Trophoblast cell (in vitro differentiated cells and primary cell): ENCODE measurements around the gene THAP3.
"Not testable (repeated sequence)": the region's sequence is repeated elsewhere in the genome, so short reads cannot be mapped to it uniquely, and the experiment has no call there.

ENCODE experiments used
- DNase-seq, 2 donors: peaks; one replicate each; pipeline ENCODE4 v3.0.0-alpha.2; 2016
- H2AFZ ChIP-seq: 2 replicates; pipeline ENCODE4 v1.6.1; 2013; ENCODE audit warnings: low read length, moderate library complexity, mild to moderate bottlenecking; ENCODE audit not compliant: insufficient read depth, poor library complexity
- H2AK5ac ChIP-seq: 2 replicates; pipeline ENCODE4 v1.6.1; 2013; ENCODE audit warnings: mild to moderate bottlenecking, low read length
- H2BK120ac ChIP-seq: 2 replicates; pipeline ENCODE4 v1.6.1; 2013; ENCODE audit warnings: low read length, mild to moderate bottlenecking, moderate library complexity; ENCODE audit not compliant: insufficient read depth, poor library complexity
- H2BK12ac ChIP-seq: 2 replicates; pipeline ENCODE4 v1.6.1; 2013; ENCODE audit warnings: mild to moderate bottlenecking, low read length, moderate library complexity
- H2BK5ac ChIP-seq: 2 replicates; pipeline ENCODE4 v1.6.1; 2013; ENCODE audit warnings: low read length, low read depth, moderate library complexity, mild to moderate bottlenecking; ENCODE audit not compliant: poor library complexity
- H3K14ac ChIP-seq: 2 replicates; pipeline ENCODE4 v1.6.1; 2013; ENCODE audit warnings: mild to moderate bottlenecking, low read length
- H3K18ac ChIP-seq: 2 replicates; pipeline ENCODE4 v1.6.1; 2013; ENCODE audit warnings: mild to moderate bottlenecking, low read length
- H3K23ac ChIP-seq: 2 replicates; pipeline ENCODE4 v1.6.1; 2013; ENCODE audit warnings: low read length
- H3K27ac ChIP-seq: 2 replicates; pipeline ENCODE4 v1.5.1; 2013; ENCODE audit warnings: low read depth, mild to moderate bottlenecking, inconsistent platforms, low read length, moderate library complexity
- H3K27me3 ChIP-seq: 2 replicates; pipeline ENCODE4 v1.6.1; 2013; ENCODE audit warnings: inconsistent platforms, mild to moderate bottlenecking, low read length, moderate library complexity; ENCODE audit not compliant: insufficient read depth
- H3K36me3 ChIP-seq, 2 experiments: 1 replicate in 1 of 2; 2 replicates in 1 of 2; pipeline ENCODE4 v1.6.1; 2013; ENCODE audit warnings: low read length in 2 of 2, mild to moderate bottlenecking in 2 of 2, moderate library complexity in 1 of 2; ENCODE audit not compliant: insufficient read depth in 2 of 2, control insufficient read depth in 1 of 2
- H3K4ac ChIP-seq: 2 replicates; pipeline ENCODE4 v1.6.1; 2013; ENCODE audit warnings: low read depth, mild to moderate bottlenecking, low read length, moderate library complexity
- H3K4me1 ChIP-seq, 2 experiments: 1 replicate in 1 of 2; 2 replicates in 1 of 2; pipeline ENCODE4 v1.6.1; 2013; ENCODE audit warnings: low read length in 2 of 2, mild to moderate bottlenecking in 2 of 2, moderate library complexity in 1 of 2; ENCODE audit not compliant: insufficient read depth in 2 of 2, control insufficient read depth in 1 of 2
- H3K4me2 ChIP-seq: 2 replicates; pipeline ENCODE4 v1.6.1; 2013; ENCODE audit warnings: inconsistent platforms, mild to moderate bottlenecking, low read length, moderate library complexity
- H3K4me3 ChIP-seq: 2 replicates; pipeline ENCODE4 v1.5.1; 2013; ENCODE audit warnings: mild to moderate bottlenecking, low read depth, low read length, inconsistent platforms
- H3K79me1 ChIP-seq: one replicate; pipeline ENCODE4 v1.6.1; 2013; ENCODE audit warnings: low read length
- H3K79me2 ChIP-seq: 2 replicates; pipeline ENCODE4 v1.6.1; 2013; ENCODE audit warnings: low read length, mild to moderate bottlenecking; ENCODE audit not compliant: control insufficient read depth, insufficient read depth, poor library complexity
- H3K9ac ChIP-seq: 2 replicates; pipeline ENCODE4 v1.6.1; 2013; ENCODE audit warnings: mild to moderate bottlenecking, low read length
- H3K9me3 ChIP-seq: 2 replicates; pipeline ENCODE4 v1.6.1; 2013; ENCODE audit warnings: low read depth, mild to moderate bottlenecking, control low read depth, inconsistent platforms, low read length; ENCODE audit not compliant: insufficient read depth
- H4K12ac ChIP-seq: 2 replicates; pipeline ENCODE4 v1.6.1; 2013; ENCODE audit warnings: low read depth, mild to moderate bottlenecking, low read length, moderate library complexity
- H4K8ac ChIP-seq: 2 replicates; pipeline ENCODE4 v1.6.1; 2013; ENCODE audit warnings: low read depth, mild to moderate bottlenecking, low read length, moderate library complexity
- H4K91ac ChIP-seq: one replicate; pipeline ENCODE4 v1.6.1; 2013; ENCODE audit warnings: low read depth, mild to moderate bottlenecking, low read length, moderate library complexity
- WGBS: extraction: QIAGEN DNeasy Blood & Tissue Kit; methylation state at CpG from one replicate; pipeline ENCODE4 v1.1.7; 2013; ENCODE audit warnings: missing lambda C conversion rate; ENCODE audit not compliant: insufficient read length, insufficient coverage; ENCODE audit errors: extremely low coverage; 5-methylcytosine and 5-hydroxymethylcytosine counted together

The THAP3 gene

GRCh38 chr1:6638226-6638625 lies 13.6 kb downstream of the THAP3 start:
- no peaks in the 10 kb centered on the region for H3K4me1 ChIP-seq
- H2AK5ac ChIP-seq = no peak overlapping the region
- no peak overlapping the region for H3K18ac ChIP-seq
- no peak overlapping the region for H3K23ac ChIP-seq
- H4K8ac ChIP-seq = no peak overlapping the region
- H3K4me3 ChIP-seq = no peak overlapping the region
- H3K9me3 ChIP-seq = no peaks in the 10 kb centered on the region
- H2BK120ac ChIP-seq = no peak overlapping the region
- DNase-seq = no peak
- H3K4ac ChIP-seq = no peak overlapping the region
- H2BK5ac ChIP-seq = no peak overlapping the region
- no peak overlapping the region for H4K91ac ChIP-seq
- H3K9ac ChIP-seq = no peak overlapping the region
- H2AFZ ChIP-seq = no peak overlapping the region
- no peaks in the 10 kb centered on the region for H3K27me3 ChIP-seq
- H3K4me2 ChIP-seq = no peak overlapping the region
- no peak overlapping the region for H3K27ac ChIP-seq
- peaks cover 63 to 78% of the 10 kb centered on the region in 2 experiments for H3K36me3 ChIP-seq
- no peaks in the 10 kb centered on the region for H3K79me1 ChIP-seq
- H2BK12ac ChIP-seq = no peak overlapping the region
- no peak overlapping the region for H4K12ac ChIP-seq
- H3K14ac ChIP-seq = no peak overlapping the region
- WGBS = no CpG with 5 or more reads among the region's 18 CpGs
- H3K79me2 ChIP-seq = no peaks in the 10 kb centered on the region

DNA sequence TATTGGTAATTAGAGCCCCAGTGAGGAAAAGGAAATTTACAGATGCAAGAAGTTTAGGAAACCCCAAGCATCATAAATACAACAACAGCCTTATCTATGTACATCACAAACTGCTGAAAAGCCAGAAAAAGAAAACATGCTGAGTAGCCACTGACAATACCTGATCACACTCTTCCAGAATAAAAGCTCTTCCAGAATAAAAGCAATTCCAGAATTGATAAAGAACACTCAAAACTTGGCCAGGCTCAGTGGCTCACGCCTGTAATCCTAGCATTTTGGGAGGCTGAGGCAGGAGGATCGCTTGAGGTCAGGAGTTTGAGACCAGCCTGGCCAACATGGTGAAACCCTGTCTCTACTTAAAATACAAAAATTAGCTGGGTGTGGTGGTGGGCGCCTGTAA lies 16.2 kb downstream of the THAP3 start:
- not testable (repeated sequence) for H3K9me3 ChIP-seq, H3K9ac ChIP-seq, H3K4me2 ChIP-seq, H2AFZ ChIP-seq, H3K18ac ChIP-seq, H3K14ac ChIP-seq, H3K27ac ChIP-seq, H2BK12ac ChIP-seq, H2BK120ac ChIP-seq, H3K4ac ChIP-seq, H4K8ac ChIP-seq, H2BK5ac ChIP-seq, H3K79me2 ChIP-seq, H2AK5ac ChIP-seq, H3K27me3 ChIP-seq, H3K79me1 ChIP-seq, H3K4me3 ChIP-seq, H4K91ac ChIP-seq, H3K4me1 ChIP-seq, H3K23ac ChIP-seq, DNase-seq, H4K12ac ChIP-seq
- WGBS = no CpG with 5 or more reads among the region's 3 CpGs
- peaks cover 65 to 73% of the 10 kb centered on the region in 2 experiments for H3K36me3 ChIP-seq

- Histone ChIP-seq H4K8ac (no peak overlapping the region), H3K23ac (no peak overlapping the region), H3K4ac (no peak overlapping the region), H4K12ac (no peak overlapping the region), H3K27ac (no peak overlapping the region), H3K4me3 (no peak overlapping the region), H3K14ac (no peak overlapping the region), H2BK12ac (no peak overlapping the region), H3K79me2 (no peaks in the 10 kb centered on the region), H4K91ac (no peak overlapping the region), H3K79me1 (no peaks in the 10 kb centered on the region), H2BK5ac (no peak overlapping the region), H3K4me2 (no peak overlapping the region), H2BK120ac (no peak overlapping the region), H3K9ac (no peak overlapping the region), H3K4me1 (no peaks in the 10 kb centered on the region), H3K27me3 (no peaks in the 10 kb centered on the region), H2AK5ac (no peak overlapping the region), H3K18ac (no peak overlapping the region), H2AFZ (no peak overlapping the region), H3K9me3 (no peaks in the 10 kb centered on the region), H3K36me3 (peaks cover 38 to 48% of the 10 kb centered on the region in 2 experiments)
- WGBS = no CpG with 5 or more reads among the region's 7 CpGs
- DNase-seq = no peak
Measured at GRCh38 chr1:6645018-6645417, 20.4 kb downstream of the THAP3 start.

- H3K79me2 ChIP-seq = no peaks in the 10 kb centered on the region
- H2AK5ac ChIP-seq = no peak overlapping the region
- H3K14ac ChIP-seq = no peak overlapping the region
- no peak overlapping the region for H3K4me3 ChIP-seq
- H3K4me2 ChIP-seq = no peak overlapping the region
- no peak overlapping the region for H4K91ac ChIP-seq
- H2BK12ac ChIP-seq = no peak overlapping the region
- H2AFZ ChIP-seq = no peak overlapping the region
- H4K8ac ChIP-seq = no peak overlapping the region
- H3K23ac ChIP-seq = no peak overlapping the region
- no peaks in the 10 kb centered on the region for H3K9me3 ChIP-seq
- peaks cover 41 to 51% of the 10 kb centered on the region in 2 experiments for H3K36me3 ChIP-seq
- no peak overlapping the region for H3K18ac ChIP-seq
- H3K4me1 ChIP-seq = no peaks in the 10 kb centered on the region
- H3K4ac ChIP-seq = no peak overlapping the region
- no peak overlapping the region for H4K12ac ChIP-seq
- no peak overlapping the region for H3K27ac ChIP-seq
- H3K9ac ChIP-seq = no peak overlapping the region
- WGBS = no CpG with 5 or more reads among the region's 10 CpGs
- DNase-seq = peak in 1 of 2 donors; percentile 75
- H2BK120ac ChIP-seq = no peak overlapping the region
- no peaks in the 10 kb centered on the region for H3K79me1 ChIP-seq
- no peak overlapping the region for H2BK5ac ChIP-seq
- no peaks in the 10 kb centered on the region for H3K27me3 ChIP-seq
Measured at GRCh38 chr1:6646499-6647148, 22.0 kb downstream of the THAP3 start.
